WTC11 (cell line): ENCODE data around the gene AFG3L2. TPM values are rescaled to one million over a fixed set of nuclear protein-coding genes. Genes with fewer than 3 reads are reported as not detected.
A peak's percentile ranks its signal among the peaks of the same experiment; 100 is the strongest.

Source experiments
- ATAC-seq: fragments of 200-7000 bp; cut with Tn5 transposase; 2 replicates; pipeline ENCODE4 v1.10.0; 2021; ENCODE audit warnings: mild to moderate bottlenecking, moderate library complexity
- CTCF ChIA-PET: fragments of 300-600 bp; sonication (Branson Sonifier 250); formaldehyde crosslinking; loops from one replicate; lab custom pipeline; 2021; ENCODE audit warnings: antibody characterized with exemption; lab: Charles Lee
- POLR2A ChIA-PET: fragments of 350-600 bp; sonication (Branson Sonifier 250); formaldehyde crosslinking; loops from one replicate; lab custom pipeline; 2021; ENCODE audit warnings: antibody characterized with exemption; lab: Charles Lee
- DNase-seq: peaks from one replicate; pipeline ENCODE4 v3.0.0; 2021; ENCODE audit warnings: low spot score
- H3K27ac Mint-ChIP-seq: 2 replicates; pipeline ENCODE4 v1.8.0; 2021; ENCODE audit warnings: mixed read lengths
- H3K27me3 Mint-ChIP-seq: 2 replicates; pipeline ENCODE4 v1.8.0; 2021; ENCODE audit warnings: low read depth, mild to moderate bottlenecking, moderate library complexity, mixed read lengths
- H3K36me3 Mint-ChIP-seq: 2 replicates; pipeline ENCODE4 v1.8.0; 2021; ENCODE audit warnings: mixed read lengths
- H3K4me1 Mint-ChIP-seq: 2 replicates; pipeline ENCODE4 v1.8.0; 2022; ENCODE audit warnings: mixed read lengths
- H3K4me3 Mint-ChIP-seq: 2 replicates; pipeline ENCODE4 v1.8.0; 2021; ENCODE audit warnings: mild to moderate bottlenecking, moderate library complexity, mixed read lengths
- H3K9me3 Mint-ChIP-seq: 2 replicates; pipeline ENCODE4 v1.8.0; 2021; ENCODE audit warnings: mixed read lengths
- E2F4 ChIP-seq: sonication (generic); formaldehyde crosslinking; IDR thresholded peaks from 2 replicates; pipeline ENCODE4 v1.8.1; 2022; ENCODE audit warnings: low read depth, mild to moderate bottlenecking, moderate library complexity, missing genetic modification reagents, borderline replicate concordance
- E2F5 ChIP-seq: sonication (generic); formaldehyde crosslinking; IDR thresholded peaks from 2 replicates; pipeline ENCODE4 v1.8.1; 2022; ENCODE audit warnings: mild to moderate bottlenecking, moderate library complexity, missing genetic modification reagents
- ELF4 ChIP-seq: sonication (generic); formaldehyde crosslinking; IDR thresholded peaks from 2 replicates; pipeline ENCODE4 v1.8.1; 2022; ENCODE audit warnings: low read depth, mild to moderate bottlenecking, moderate library complexity, missing genetic modification reagents
- FOXK1 ChIP-seq: sonication (generic); formaldehyde crosslinking; IDR thresholded peaks from 2 replicates; pipeline ENCODE4 v1.8.0; 2022; ENCODE audit warnings: mild to moderate bottlenecking, moderate library complexity, missing genetic modification reagents
- GABPB1 ChIP-seq: sonication (generic); formaldehyde crosslinking; IDR thresholded peaks from 2 replicates; pipeline ENCODE4 v1.8.1; 2023; ENCODE audit warnings: mild to moderate bottlenecking, missing genetic modification reagents
- GTF2I ChIP-seq: fragments of 250-450 bp; sonication (Bioruptor Pico); conservative IDR thresholded peaks from 2 replicates; pipeline ENCODE4 v1.4.0; 2021; ENCODE audit warnings: mild to moderate bottlenecking
- HMGXB4 ChIP-seq: sonication (generic); formaldehyde crosslinking; IDR thresholded peaks from 2 replicates; pipeline ENCODE4 v1.8.1; 2023; ENCODE audit warnings: mild to moderate bottlenecking, moderate library complexity, missing genetic modification reagents
- IRF1 ChIP-seq: sonication (generic); formaldehyde crosslinking; IDR thresholded peaks from 2 replicates; pipeline ENCODE4 v1.8.0; 2023; ENCODE audit warnings: missing genetic modification reagents
- MYBL2 ChIP-seq: sonication (generic); formaldehyde crosslinking; IDR thresholded peaks from 2 replicates; pipeline ENCODE4 v1.8.1; 2023; ENCODE audit warnings: mild to moderate bottlenecking, moderate library complexity, missing genetic modification reagents
- NFATC4 ChIP-seq: fragments of 250-450 bp; sonication (Bioruptor Pico); IDR thresholded peaks from 2 replicates; pipeline ENCODE4 v1.9.0; 2021; ENCODE audit warnings: mild to moderate bottlenecking
- NR3C1 ChIP-seq: sonication (generic); formaldehyde crosslinking; conservative IDR thresholded peaks from 2 replicates; pipeline ENCODE4 v1.8.1; 2023; ENCODE audit warnings: low read depth, mild to moderate bottlenecking, missing genetic modification reagents
- PRRX2 ChIP-seq: fragments of 250-450 bp; sonication (Bioruptor Pico); IDR thresholded peaks from 2 replicates; pipeline ENCODE4 v1.8.0; 2021; ENCODE audit warnings: mild to moderate bottlenecking
- RELA ChIP-seq: sonication (generic); formaldehyde crosslinking; IDR thresholded peaks from 2 replicates; pipeline ENCODE4 v1.8.1; 2022; ENCODE audit warnings: missing genetic modification reagents, mild to moderate bottlenecking, borderline replicate concordance
- TP53 ChIP-seq: sonication (generic); formaldehyde crosslinking; IDR thresholded peaks from 2 replicates; pipeline ENCODE4 v1.8.1; 2023; ENCODE audit warnings: mild to moderate bottlenecking, missing genetic modification reagents
- ZNF281 ChIP-seq: sonication (generic); formaldehyde crosslinking; IDR thresholded peaks from 2 replicates; pipeline ENCODE4 v1.8.0; 2023; ENCODE audit warnings: mild to moderate bottlenecking, missing genetic modification reagents
- ZNF532 ChIP-seq: fragments of 250-450 bp; sonication (Bioruptor Pico); IDR thresholded peaks from 2 replicates; pipeline ENCODE4 v1.9.0; 2021; ENCODE audit warnings: mild to moderate bottlenecking, borderline replicate concordance
- total RNA-seq: library from RNA; stranded (reverse); gene quantifications from 3 replicates; pipeline ENCODE4 v1.2.3, GENCODE V29; 2021
- TF ChIP-seq, protein P1 (sequence below): sonication (generic); formaldehyde crosslinking; IDR thresholded peaks from 2 replicates; pipeline ENCODE4 v1.8.1; 2023; ENCODE audit warnings: mild to moderate bottlenecking, missing genetic modification reagents
- TF ChIP-seq, protein P2 (sequence below): sonication (generic); formaldehyde crosslinking; conservative IDR thresholded peaks from 2 replicates; pipeline ENCODE4 v1.8.1; 2023; ENCODE audit warnings: mild to moderate bottlenecking, low read depth, missing genetic modification reagents, moderate library complexity

Gene AFG3L2
- total RNA-seq, 1 experiment from 2014 or later, result 109 TPM

GRCh38 chr18:12376034-12376753 lies 833 bp downstream of the AFG3L2 start:
- Mint-ChIP-seq H3K4me3 (peak overlapping the region; percentile 87), H3K27ac (peak overlapping the region; percentile 75), H3K36me3 (peaks cover 3% of the 10 kb centered on the region), H3K4me1 (peaks cover 41% of the 10 kb centered on the region), H3K27me3 (no peaks in the 10 kb centered on the region), H3K9me3 (no peaks in the 10 kb centered on the region)
- ATAC-seq (no peak), DNase-seq (no peak)
- POLR2A ChIA-PET, result interaction anchor here (0.5 to 2.3 kb wide), 14 partner anchors 10 to 327 kb away, joined by 3 to 13 read pairs (median 4); partner anchors contain the start of genes CEP76 and PRELID3A
- no peak for TF ChIP-seq FOXK1 (CRISPR knock-in tag)
- TF ChIP-seq, protein P1, sequence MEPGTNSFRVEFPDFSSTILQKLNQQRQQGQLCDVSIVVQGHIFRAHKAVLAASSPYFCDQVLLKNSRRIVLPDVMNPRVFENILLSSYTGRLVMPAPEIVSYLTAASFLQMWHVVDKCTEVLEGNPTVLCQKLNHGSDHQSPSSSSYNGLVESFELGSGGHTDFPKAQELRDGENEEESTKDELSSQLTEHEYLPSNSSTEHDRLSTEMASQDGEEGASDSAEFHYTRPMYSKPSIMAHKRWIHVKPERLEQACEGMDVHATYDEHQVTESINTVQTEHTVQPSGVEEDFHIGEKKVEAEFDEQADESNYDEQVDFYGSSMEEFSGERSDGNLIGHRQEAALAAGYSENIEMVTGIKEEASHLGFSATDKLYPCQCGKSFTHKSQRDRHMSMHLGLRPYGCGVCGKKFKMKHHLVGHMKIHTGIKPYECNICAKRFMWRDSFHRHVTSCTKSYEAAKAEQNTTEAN (CRISPR knock-in tag), result no peak
- TF ChIP-seq IRF1, result no peak
- TF ChIP-seq GTF2I (CRISPR knock-in tag), result peak; percentile 78; the same call in 1 of the 2 replicates
- TF ChIP-seq, protein P2, sequence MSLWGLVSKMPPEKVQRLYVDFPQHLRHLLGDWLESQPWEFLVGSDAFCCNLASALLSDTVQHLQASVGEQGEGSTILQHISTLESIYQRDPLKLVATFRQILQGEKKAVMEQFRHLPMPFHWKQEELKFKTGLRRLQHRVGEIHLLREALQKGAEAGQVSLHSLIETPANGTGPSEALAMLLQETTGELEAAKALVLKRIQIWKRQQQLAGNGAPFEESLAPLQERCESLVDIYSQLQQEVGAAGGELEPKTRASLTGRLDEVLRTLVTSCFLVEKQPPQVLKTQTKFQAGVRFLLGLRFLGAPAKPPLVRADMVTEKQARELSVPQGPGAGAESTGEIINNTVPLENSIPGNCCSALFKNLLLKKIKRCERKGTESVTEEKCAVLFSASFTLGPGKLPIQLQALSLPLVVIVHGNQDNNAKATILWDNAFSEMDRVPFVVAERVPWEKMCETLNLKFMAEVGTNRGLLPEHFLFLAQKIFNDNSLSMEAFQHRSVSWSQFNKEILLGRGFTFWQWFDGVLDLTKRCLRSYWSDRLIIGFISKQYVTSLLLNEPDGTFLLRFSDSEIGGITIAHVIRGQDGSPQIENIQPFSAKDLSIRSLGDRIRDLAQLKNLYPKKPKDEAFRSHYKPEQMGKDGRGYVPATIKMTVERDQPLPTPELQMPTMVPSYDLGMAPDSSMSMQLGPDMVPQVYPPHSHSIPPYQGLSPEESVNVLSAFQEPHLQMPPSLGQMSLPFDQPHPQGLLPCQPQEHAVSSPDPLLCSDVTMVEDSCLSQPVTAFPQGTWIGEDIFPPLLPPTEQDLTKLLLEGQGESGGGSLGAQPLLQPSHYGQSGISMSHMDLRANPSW, result no peak
- no peak for TF ChIP-seq HMGXB4 (CRISPR knock-in tag)
- TF ChIP-seq NFATC4 (CRISPR knock-in tag), result no peak
- peak; percentile 10; the same call in 1 of the 2 replicates for TF ChIP-seq ZNF281 (CRISPR knock-in tag)
- no peak for TF ChIP-seq PRRX2
- no peak for TF ChIP-seq RELA (CRISPR knock-in tag)
- no peak for TF ChIP-seq E2F4 (CRISPR knock-in tag)
- no peak; the same call in 1 of the 2 replicates for TF ChIP-seq MYBL2
- no peak for TF ChIP-seq E2F5 (CRISPR knock-in tag)
- TF ChIP-seq GABPB1 (CRISPR knock-in tag), result no peak
- TF ChIP-seq ELF4, result no peak
- no peak for TF ChIP-seq TP53
- no peak for TF ChIP-seq ZNF532 (CRISPR knock-in tag)
- TF ChIP-seq NR3C1, result no peak
- CTCF ChIA-PET, result interaction anchor here (1.0 to 2.7 kb wide), 8 partner anchors 19 to 104 kb away, joined by 4 to 27 read pairs (median 10); partner anchors contain the start of gene PRELID3A
